Lower leg skin (tissue), 3 donors: ENCODE data around the gene KRT80.

Experiments
- CTCF ChIP-seq, 3 donors: fragments of 450-650 bp; IDR thresholded peaks; one replicate each; pipeline ENCODE4 v1.5.1; 2016; ENCODE audit warnings: antibody characterized with exemption in 3 of 3, mild to moderate bottlenecking in 3 of 3, moderate library complexity in 2 of 3
- POLR2A ChIP-seq, 2 donors: fragments of 450-650 bp; IDR thresholded peaks; one replicate each; pipeline ENCODE4 v1.6.1; 2016 to 2017; ENCODE audit warnings: antibody characterized with exemption in 2 of 2, mild to moderate bottlenecking in 1 of 2, moderate library complexity in 1 of 2

DNA sequence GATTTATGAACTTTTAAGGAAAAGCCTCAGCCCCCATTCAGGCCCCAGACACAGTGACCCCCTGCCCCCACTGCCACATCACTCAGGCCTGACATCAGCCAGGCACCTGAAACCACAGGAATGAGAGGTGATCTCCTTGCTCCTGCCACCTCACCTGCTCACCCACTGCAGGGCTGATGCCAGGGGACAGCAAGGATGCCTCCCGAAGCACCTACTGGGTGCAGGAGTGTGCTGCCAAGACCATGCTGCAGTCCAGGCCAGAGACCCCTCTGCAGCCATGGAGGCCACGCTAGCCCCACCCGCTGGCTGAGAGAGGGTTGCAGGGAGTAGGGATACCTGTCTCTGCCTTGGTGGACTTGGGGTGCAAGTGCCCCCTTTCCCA is 22.6 kb upstream of the KRT80 start:
- TF ChIP-seq CTCF (IDR thresholded peaks at IDR 0.05): no peak
- TF ChIP-seq POLR2A (IDR thresholded peaks at IDR 0.05): no peak
